NB4 (cell line): Measurements from ENCODE around the gene TTC33.

Source experiments
- POLR2A ChIP-seq: IDR thresholded peaks from 2 replicates; pipeline ENCODE4 v1.6.1; 2011; ENCODE audit warnings: mild to moderate bottlenecking; ENCODE audit not compliant: insufficient read length; ENCODE audit errors: extremely low read depth
- TF ChIP-seq, protein P1 (sequence below): IDR thresholded peaks from one replicate; pipeline ENCODE4 v1.5.1; 2012; ENCODE audit warnings: low read depth, low read length
- TF ChIP-seq, protein P2 (sequence below): IDR thresholded peaks from 2 replicates; pipeline ENCODE4 v1.6.1; 2011; ENCODE audit warnings: low read depth, low read length

DNA sequence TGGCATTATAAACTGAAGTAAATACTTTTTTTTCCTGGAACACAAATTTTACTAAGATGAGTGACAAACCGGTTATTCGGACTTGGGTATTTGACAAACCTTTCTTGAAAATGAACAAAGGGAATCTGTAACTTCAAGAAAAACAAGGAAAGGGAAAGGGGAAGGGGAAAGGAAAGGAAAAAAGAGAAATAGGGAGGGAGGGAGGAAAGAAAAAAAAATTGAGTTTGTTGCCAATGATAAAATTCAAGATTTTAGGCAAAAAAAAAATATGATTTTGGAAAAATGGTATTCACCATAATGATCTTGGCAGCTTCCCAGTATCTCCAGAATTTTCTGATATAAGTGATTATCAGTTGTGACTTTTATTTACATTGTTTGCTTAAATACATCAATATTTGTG is 1.6 kb upstream of the TTC33 start:
- TF ChIP-seq, protein P1, sequence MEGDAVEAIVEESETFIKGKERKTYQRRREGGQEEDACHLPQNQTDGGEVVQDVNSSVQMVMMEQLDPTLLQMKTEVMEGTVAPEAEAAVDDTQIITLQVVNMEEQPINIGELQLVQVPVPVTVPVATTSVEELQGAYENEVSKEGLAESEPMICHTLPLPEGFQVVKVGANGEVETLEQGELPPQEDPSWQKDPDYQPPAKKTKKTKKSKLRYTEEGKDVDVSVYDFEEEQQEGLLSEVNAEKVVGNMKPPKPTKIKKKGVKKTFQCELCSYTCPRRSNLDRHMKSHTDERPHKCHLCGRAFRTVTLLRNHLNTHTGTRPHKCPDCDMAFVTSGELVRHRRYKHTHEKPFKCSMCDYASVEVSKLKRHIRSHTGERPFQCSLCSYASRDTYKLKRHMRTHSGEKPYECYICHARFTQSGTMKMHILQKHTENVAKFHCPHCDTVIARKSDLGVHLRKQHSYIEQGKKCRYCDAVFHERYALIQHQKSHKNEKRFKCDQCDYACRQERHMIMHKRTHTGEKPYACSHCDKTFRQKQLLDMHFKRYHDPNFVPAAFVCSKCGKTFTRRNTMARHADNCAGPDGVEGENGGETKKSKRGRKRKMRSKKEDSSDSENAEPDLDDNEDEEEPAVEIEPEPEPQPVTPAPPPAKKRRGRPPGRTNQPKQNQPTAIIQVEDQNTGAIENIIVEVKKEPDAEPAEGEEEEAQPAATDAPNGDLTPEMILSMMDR = no peak
- no peak for TF ChIP-seq POLR2A
- TF ChIP-seq, protein P2, sequence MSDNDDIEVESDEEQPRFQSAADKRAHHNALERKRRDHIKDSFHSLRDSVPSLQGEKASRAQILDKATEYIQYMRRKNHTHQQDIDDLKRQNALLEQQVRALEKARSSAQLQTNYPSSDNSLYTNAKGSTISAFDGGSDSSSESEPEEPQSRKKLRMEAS = no peak
